Epidermal melanocyte (primary cell): Measurements from ENCODE around the gene XKR7.

Experiments used
- DNase-seq: peaks from one replicate; pipeline ENCODE4 v3.0.0; 2011; ENCODE audit warnings: low spot score; ENCODE audit not compliant: insufficient read length

The XKR7 gene

DNA sequence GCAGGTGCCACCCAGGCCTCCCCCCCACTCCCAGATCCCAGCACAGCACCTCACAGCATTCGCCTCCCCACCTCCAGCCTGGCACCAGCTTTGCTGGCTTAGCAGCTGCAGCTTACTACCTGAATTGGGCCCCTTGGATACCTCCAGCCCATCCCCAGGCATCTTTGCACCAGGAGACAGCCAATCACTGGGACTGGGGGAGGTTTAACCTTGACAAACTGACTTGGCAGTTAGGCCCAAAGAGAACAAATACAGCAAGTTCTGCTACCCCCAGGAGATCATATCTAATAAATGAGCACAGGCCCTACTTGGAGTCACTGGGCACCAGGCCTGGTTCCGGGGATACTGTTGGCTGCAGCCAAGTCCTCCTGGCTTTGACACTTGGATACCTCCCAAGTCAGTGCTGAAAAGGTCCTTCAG is 24.9 kb upstream of the XKR7 start:
- DNase-seq, result no peak

DNA sequence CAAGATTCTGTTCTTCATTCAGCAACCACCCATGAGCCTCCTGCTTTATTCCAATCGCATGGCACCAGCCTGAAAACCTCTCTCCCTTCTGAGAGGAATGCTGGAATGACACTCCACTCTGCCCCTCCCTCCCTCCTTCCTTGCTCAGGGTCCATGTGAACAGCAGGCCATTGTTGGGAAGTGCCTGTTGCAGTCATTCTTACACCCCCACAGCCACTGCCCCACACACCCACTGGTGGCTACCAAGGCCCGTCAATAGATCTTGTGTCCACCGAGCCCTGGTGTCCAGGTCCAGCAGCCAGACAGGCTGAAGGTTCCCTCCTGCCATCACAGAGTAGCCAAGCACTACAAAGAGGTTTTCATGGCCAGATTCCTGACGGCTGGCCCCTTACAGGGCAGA is 22.6 kb upstream of the XKR7 start:
- no peak for DNase-seq

GRCh38 chr20:31945785-31946184 is 22.2 kb upstream of the XKR7 start:
- no peak for DNase-seq

- no peak for DNase-seq
Observed at GRCh38 chr20:31948008-31948407, 19.9 kb upstream of the XKR7 start.

DNA sequence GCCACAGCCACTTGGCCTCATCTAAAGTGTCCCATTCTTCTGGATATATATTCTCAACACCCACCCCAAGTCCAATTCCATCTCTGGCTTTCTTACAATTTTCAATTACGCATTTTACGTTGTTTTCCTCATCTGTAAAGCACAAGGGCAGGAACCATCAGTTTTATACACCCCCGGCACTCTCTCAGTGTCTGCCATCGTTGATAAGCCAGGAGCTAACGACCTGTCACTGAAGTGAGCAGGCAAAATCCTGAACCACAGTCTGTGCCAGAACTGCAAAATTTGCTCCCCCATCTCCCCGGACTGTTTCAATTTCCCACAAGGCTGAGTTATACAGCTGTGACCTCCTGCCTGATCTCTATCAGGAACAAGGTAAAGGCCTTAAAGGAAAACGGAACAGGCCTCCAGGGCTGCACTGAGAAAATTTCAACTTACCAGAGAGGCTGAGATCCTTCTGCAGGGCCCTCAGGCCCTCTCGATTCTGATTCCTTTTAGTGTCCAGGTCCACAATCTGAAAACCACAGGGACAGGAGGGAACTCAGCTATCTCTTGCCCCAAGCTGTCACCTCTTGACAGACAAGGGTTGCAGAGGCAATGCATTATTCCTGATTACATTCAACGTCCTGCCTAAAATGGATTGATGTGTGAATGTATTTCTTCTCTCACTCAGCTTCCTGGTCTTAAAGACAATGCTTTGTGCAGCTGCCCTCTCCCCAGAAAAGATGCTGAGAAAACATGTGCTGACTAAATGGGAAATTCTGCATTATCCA is 17.9 kb upstream of the XKR7 start:
- no peak for DNase-seq

DNA sequence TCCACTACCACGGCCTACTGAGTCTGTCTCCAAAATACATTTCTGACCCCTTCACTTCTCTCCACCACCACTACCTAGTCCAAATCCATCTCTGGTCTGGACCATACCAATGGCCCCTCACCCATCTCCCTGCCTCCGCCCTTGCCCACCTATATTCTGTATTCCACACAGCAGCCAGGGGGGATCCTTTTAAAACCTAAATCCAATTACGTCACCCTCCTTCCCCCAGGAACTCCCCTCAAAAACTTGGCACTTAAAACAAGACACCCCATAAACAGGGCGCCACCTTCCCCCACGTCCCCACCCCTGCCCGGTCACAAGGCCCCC is 16.8 kb upstream of the XKR7 start:
- no peak for DNase-seq

- peak; percentile 68 for DNase-seq
Observed at GRCh38 chr20:31951530-31952453, 16.2 kb upstream of the XKR7 start, which contains the start of gene PDRG1. TSS of gene PDRG1 (minus strand) at chr20:31952046. CDS start at chr20:31951961, 85 bp downstream.

DNA sequence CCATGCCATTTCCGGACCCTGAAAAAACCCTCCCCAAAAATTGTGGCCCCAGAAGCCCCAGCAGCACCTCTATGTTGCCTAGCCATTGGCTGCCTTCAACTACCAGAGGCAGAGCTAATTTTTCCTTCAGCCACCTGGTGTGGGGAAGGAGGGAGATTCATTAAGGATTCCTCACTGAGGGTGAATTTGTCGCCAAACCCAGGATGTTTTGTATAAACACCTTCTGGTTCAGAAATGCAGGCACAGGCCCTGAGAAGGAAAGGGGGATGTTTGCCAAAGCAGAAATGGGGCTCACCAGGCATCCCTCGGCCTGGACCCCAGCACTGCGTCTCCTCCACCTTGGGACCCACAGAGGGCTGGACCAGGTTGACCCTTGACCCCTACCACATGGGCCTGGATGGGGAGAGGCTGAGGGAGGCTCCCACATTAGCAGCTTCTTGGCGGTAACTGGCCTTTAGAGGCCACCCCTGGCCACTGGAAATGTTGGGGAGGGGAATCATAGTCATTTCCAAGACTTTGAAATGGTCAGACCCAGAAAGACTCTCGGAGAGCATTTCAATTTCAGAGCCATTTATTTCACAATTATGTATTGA is 14.3 kb upstream of the XKR7 start:
- no peak for DNase-seq

GRCh38 chr20:31954500-31954899 is 13.5 kb upstream of the XKR7 start:
- no peak for DNase-seq

DNA sequence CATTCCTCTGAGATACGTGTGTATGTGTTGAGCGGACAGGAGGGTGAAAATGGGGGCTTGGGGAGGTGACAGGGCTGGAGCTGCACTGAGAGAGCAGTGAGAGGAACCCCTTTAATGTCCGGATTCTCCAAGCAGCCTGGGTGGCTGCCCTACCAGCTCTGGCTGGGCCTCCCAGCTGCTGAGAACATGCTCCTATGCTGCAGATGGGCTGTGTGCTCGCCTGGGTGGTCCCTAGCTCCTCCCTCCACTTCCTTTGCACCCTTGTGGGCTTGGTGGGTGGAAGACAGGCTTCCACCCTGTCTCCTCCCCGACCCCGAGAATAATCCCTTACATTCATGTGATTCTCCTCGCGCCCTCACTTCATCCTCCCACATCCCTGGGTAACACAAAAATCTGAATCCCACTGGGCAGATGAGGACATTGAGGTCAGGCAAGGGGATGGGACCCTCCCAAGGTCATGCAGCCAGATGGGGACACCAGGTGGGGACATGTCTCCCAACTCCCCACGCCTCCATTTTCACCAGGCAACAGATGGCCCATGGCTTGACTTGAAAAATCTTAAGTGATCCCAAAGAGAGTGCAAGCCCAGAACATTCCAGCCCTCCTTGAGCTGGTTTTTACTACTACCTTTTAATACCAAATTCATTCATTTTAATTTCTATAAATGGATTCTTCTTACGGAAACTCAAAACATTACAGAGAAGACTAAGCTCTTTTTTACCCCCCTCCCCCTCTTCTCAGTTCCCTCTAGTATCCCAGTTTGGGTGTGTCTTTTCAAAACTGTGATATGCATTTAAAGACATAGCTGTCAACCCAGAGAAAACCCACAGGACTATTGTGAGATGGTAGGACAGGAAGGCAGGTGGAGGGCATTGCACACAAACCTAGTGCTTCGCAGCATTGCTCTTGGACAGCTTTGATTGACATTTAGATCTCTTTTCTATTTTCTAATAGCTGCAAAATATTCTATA is 11.1 kb upstream of the XKR7 start:
- no peak for DNase-seq

GRCh38 chr20:31962761-31963160 is 5.2 kb upstream of the XKR7 start:
- no peak for DNase-seq

DNA sequence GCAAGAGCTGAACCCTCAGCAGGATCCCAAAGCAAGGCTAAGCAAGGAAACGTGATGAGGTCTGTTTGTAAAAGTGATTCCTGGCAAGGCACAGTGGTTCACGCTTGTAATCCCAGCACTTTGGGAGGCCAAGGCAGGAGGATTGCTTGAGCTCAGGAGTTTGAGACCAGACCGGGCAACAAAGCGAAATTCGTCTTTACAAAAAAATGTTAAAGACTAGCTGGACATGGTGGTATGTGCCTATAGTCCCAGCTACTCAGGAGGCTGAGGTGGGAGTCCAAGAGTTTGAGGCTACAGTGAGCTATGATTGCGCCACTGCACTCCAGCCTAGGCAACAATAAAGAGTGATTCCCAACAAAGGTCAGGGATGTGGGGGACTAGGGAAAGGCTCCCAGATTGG is 4.1 kb upstream of the XKR7 start:
- no peak for DNase-seq

GRCh38 chr20:31966991-31967655 is 828 bp upstream of the XKR7 start:
- no peak for DNase-seq

DNA sequence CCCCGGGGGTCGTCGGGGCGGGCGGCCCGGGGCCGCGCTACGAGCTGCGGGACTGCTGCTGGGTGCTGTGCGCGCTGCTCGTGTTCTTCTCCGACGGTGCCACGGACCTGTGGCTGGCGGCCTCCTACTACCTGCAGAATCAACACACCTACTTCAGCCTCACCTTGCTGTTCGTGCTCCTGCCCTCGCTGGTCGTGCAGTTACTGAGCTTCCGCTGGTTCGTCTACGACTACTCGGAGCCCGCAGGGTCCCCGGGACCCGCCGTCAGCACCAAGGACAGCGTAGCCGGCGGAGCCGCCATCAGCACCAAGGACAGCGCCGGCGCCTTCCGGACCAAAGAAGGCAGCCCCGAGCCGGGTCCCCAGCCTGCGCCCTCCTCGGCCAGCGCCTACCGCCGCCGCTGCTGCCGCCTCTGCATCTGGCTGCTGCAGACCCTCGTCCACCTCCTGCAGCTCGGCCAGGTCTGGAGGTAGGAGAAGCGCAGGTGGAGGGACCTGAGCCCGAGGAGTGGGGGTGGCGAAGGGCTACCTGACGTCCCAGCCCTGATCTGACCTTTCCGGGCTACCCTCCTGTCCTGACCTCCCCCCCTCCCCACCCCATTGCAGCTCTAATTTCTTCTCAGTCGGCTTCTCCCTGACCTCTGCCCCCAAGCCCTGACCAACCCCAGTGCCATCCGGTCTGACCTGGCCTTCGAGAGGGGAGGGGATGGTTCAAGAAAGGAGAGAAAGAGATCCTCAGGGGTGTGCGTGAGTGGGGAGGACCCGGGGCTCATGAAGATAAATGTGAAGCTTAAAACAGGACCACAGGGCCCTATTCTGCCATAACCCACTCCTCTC is 558 bp downstream of the XKR7 start:
- DNase-seq, result peak; percentile 82

- no peak for DNase-seq
Observed at GRCh38 chr20:31969991-31970390, 2.0 kb downstream of the XKR7 start.

DNA sequence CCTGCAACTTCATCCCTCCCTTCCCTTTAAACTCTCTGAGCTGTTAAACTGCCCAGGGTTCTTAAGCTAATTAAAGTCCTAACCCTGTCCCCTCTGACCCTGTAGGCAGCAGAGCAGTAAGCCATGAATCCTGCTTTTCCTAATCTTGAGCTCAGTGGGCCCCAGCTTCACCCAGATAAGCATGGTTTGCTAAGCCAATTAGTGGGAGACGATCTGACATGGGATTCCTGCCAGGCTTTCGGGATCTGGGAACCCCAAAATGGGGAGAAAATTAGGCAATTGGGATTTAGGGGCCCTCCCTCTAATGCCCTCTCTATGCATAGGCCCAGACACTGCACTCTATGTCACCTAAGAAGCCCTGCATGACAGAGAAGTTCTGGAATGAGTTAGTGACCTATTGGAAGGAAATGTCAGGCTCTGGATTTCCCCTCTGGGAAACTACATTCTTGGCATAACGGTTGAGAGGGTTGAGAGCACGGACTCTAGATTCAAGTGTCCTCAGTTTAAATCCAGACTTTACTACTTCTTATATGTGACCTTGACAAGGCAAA is 4.6 kb downstream of the XKR7 start:
- DNase-seq, result no peak

DNA sequence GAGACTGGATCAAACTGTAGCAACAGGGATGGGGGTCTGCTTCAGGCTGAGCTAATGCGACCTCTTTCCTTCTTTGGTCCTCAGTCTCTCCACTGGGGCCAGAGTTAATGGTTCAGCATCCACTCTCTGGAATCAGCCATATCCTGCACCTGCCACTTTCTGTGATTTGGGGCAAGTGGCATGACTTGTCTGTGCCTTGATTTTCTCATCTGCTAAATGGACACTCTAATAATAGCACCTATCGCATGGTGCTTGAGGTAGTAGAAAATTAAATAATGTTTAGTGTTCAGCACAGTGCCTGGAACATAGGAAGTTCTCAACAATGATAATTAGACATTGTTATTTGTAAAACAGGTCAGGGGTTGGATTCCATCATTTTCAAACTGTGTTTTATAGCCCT is 6.3 kb downstream of the XKR7 start:
- no peak for DNase-seq

GRCh38 chr20:31974951-31975487 is 7.1 kb downstream of the XKR7 start:
- no peak for DNase-seq

GRCh38 chr20:31975874-31976273 is 7.9 kb downstream of the XKR7 start:
- no peak for DNase-seq
